Gastroesophageal sphincter (tissue), 4 donors: ENCODE results near the gene SDC1. TPM values are rescaled to one million over a fixed set of nuclear protein-coding genes. Genes with fewer than 3 reads are reported as not detected.

Experiments used
- ATAC-seq: fragments of 150-250 bp; one replicate; pipeline ENCODE4 v1.9.1; 2016; ENCODE audit warnings: mild to moderate bottlenecking, moderate library complexity
- H3K27ac ChIP-seq, 4 donors: fragments of 200-600 bp; sonication (generic) in 3 of 4; 1 replicate in 3 of 4; 2 replicates in 1 of 4; pipeline ENCODE4 v1.5.1; 2016 to 2019
- H3K27me3 ChIP-seq: fragments of 200-600 bp; sonication (generic); one replicate; pipeline ENCODE4 v1.5.1; 2019
- H3K36me3 ChIP-seq, 2 donors: fragments of 200-600 bp; sonication (generic); one replicate each; pipeline ENCODE4 v1.5.1; 2019; ENCODE audit warnings: control low read depth in 1 of 2
- H3K4me1 ChIP-seq, 3 donors: fragments of 200-600 bp; sonication (generic); 1 replicate in 2 of 3; 2 replicates in 1 of 3; pipeline ENCODE4 v1.5.1; 2016 to 2019; ENCODE audit warnings: control low read depth in 2 of 3
- H3K4me3 ChIP-seq, 2 donors: fragments of 200-600 bp; sonication (generic); one replicate each; pipeline ENCODE4 v1.5.1; 2019; ENCODE audit warnings: mild to moderate bottlenecking in 1 of 2, moderate library complexity in 1 of 2
- H3K9me3 ChIP-seq, 3 donors: fragments of 200-600 bp; sonication (generic); one replicate each; pipeline ENCODE4 v1.5.1; 2017 to 2019; ENCODE audit warnings: control low read depth in 2 of 3
- CTCF ChIP-seq, 4 experiments: fragments of 200-600 bp in 2 of 4; fragments of 450-650 bp in 2 of 4; sonication (generic) in 1 of 4; IDR thresholded peaks; one replicate each; pipeline ENCODE4 v1.5.1; 2017 to 2019; ENCODE audit warnings: antibody characterized with exemption in 4 of 4, mild to moderate bottlenecking in 2 of 4, moderate library complexity in 2 of 4
- EP300 ChIP-seq: sonication (generic); formaldehyde crosslinking; IDR thresholded peaks from one replicate; pipeline ENCODE4 v1.6.1; 2017; ENCODE audit warnings: antibody characterized with exemption, mild to moderate bottlenecking
- POLR2A ChIP-seq, 2 donors: fragments of 450-650 bp; IDR thresholded peaks; one replicate each; pipeline ENCODE4 v1.6.1; 2017; ENCODE audit warnings: antibody characterized with exemption in 2 of 2, mild to moderate bottlenecking in 2 of 2, moderate library complexity in 1 of 2
- POLR2AphosphoS5 ChIP-seq: sonication (generic); formaldehyde crosslinking; IDR thresholded peaks from one replicate; pipeline ENCODE4 v1.6.1; 2017; ENCODE audit warnings: antibody characterized with exemption
- WGBS, 2 donors: methylation state at CpG; one replicate each; pipeline ENCODE4 v1.1.5; 2018; ENCODE audit warnings: low coverage in 1 of 2; 5-methylcytosine and 5-hydroxymethylcytosine counted together
- total RNA-seq, 4 donors: library from RNA; depleted of rRNA; stranded (reverse); fragments of >200 nt; gene quantifications; one replicate each; pipeline ENCODE4 v1.1.0, GENCODE V29; 2016

The SDC1 gene
- total RNA-seq, 4 donors from 2014 or later = 1.1 to 29.5 (median 1.8) TPM

- WGBS, 2 donors = no CpG with 5 or more reads among the region's 2 CpGs
- no peak for ATAC-seq
Observed at GRCh38 chr2:20192781-20193180, 32.1 kb downstream of the SDC1 start.

GRCh38 chr2:20191714-20192569 is 33.0 kb downstream of the SDC1 start:
- Histone ChIP-seq H3K27me3 (no peaks in the 10 kb centered on the region), H3K36me3 (no peaks in the 10 kb centered on the region), H3K4me1 (peaks cover 0 to 6% (median 0%) of the 10 kb centered on the region in 3 donors), H3K27ac (no peak overlapping the region), H3K4me3 (no peak overlapping the region), H3K9me3 (no peaks in the 10 kb centered on the region)
- ATAC-seq = no peak
- TF ChIP-seq CTCF (IDR thresholded peaks at IDR 0.05) (no peak), POLR2AphosphoS5 (no peak), EP300 (no peak), POLR2A (IDR thresholded peaks at IDR 0.05) (no peak)
- WGBS, 2 donors = 26 to 33% methylated on average over 1 to 4 of the region's 13 CpGs

More at GRCh38 chr2:20192781-20193180, 32.1 kb downstream of the SDC1 start:
- no peak for TF ChIP-seq EP300
- no peak for TF ChIP-seq POLR2AphosphoS5
- no peak for TF ChIP-seq POLR2A (IDR thresholded peaks at IDR 0.05)
- no peak for TF ChIP-seq CTCF (IDR thresholded peaks at IDR 0.05)
- Histone ChIP-seq H3K27ac (no peak overlapping the region), H3K27me3 (no peaks in the 10 kb centered on the region), H3K4me1 (peaks cover 0 to 6% (median 0%) of the 10 kb centered on the region in 3 donors), H3K36me3 (no peaks in the 10 kb centered on the region), H3K4me3 (no peak overlapping the region), H3K9me3 (no peaks in the 10 kb centered on the region)

- H3K4me1 ChIP-seq = peaks cover 0 to 6% (median 0%) of the 10 kb centered on the region in 3 donors
- no peak overlapping the region for H3K4me3 ChIP-seq
- no peaks in the 10 kb centered on the region for H3K36me3 ChIP-seq
- no peaks in the 10 kb centered on the region for H3K27me3 ChIP-seq
- no peak for ATAC-seq
- no peak overlapping the region for H3K27ac ChIP-seq
- TF ChIP-seq CTCF (IDR thresholded peaks at IDR 0.05) (no peak), POLR2AphosphoS5 (no peak), POLR2A (IDR thresholded peaks at IDR 0.05) (no peak), EP300 (no peak)
- WGBS, 2 donors = 85 to 92% methylated on average over 5 to 6 of the region's 19 CpGs
- H3K9me3 ChIP-seq = no peaks in the 10 kb centered on the region
Observed at GRCh38 chr2:20190876-20191713, 33.8 kb downstream of the SDC1 start.

GRCh38 chr2:20190170-20190569 is 34.8 kb downstream of the SDC1 start:
- no peaks in the 10 kb centered on the region for H3K27me3 ChIP-seq
- H3K9me3 ChIP-seq = no peaks in the 10 kb centered on the region
- ATAC-seq = no peak
- 40% methylated on average over 1 of the region's 9 CpGs; no CpG with 5 or more reads in 1 of the 2 donors for WGBS, 2 donors
- no peaks in the 10 kb centered on the region for H3K36me3 ChIP-seq
- H3K27ac ChIP-seq = no peak overlapping the region
- H3K4me1 ChIP-seq = peaks cover 0 to 6% (median 0%) of the 10 kb centered on the region in 3 donors
- no peak for TF ChIP-seq CTCF (IDR thresholded peaks at IDR 0.05)
- H3K4me3 ChIP-seq = no peak overlapping the region
